HG02885 (cell line): ENCODE data around the gene SLC44A4.
"Not testable (repeated sequence)": the region's sequence is repeated elsewhere in the genome, so short reads cannot be mapped to it uniquely, and the experiment has no call there.

Experiments used
- ATAC-seq: cut with Tn5 transposase; IDR thresholded peaks from one replicate; pipeline ENCODE4 v1.9.1; 2021; ENCODE audit warnings: mild to moderate bottlenecking; ENCODE audit not compliant: unreplicated experiment, poor library complexity

The SLC44A4 gene

GRCh38 chr6:31882344-31882743 is 3.5 kb upstream of the SLC44A4 start:
- no peak for ATAC-seq

DNA sequence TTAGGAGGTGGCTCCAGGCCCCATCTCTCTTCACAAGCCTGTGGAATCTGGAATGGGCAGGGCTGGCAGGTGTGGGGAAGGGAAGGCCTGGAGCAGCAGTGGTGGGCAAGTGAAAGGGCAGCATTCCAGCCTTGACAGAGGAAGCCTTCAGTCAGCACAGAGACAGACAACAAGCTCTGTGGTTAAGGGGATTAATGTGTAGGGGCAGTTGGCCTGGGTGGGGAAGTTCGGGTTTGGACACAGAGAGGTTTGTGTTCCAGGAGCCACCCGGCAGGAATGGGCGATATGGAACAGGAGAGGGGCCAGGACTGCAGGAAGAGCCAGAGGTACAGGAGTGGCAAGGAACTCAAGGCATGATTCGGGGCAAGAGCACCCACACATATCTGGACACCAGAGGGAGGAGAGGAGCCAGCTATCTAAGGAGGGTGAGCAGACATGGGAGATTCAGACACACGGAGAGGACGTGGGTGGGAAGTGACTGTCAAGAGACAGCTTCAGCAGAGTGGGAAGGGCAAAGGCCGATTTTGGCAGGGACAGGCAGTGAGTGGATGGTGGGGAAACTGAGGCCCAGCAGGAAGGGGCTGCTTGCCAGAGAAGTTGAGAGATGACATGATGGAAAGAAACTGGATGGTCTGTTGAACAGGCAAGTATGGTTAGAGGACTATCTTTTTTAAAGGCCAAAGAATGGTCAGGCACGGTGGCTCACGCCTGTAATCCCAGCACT is 2.5 kb upstream of the SLC44A4 start:
- ATAC-seq: no peak

GRCh38 chr6:31880616-31881015 is 1.8 kb upstream of the SLC44A4 start:
- ATAC-seq: no peak

DNA sequence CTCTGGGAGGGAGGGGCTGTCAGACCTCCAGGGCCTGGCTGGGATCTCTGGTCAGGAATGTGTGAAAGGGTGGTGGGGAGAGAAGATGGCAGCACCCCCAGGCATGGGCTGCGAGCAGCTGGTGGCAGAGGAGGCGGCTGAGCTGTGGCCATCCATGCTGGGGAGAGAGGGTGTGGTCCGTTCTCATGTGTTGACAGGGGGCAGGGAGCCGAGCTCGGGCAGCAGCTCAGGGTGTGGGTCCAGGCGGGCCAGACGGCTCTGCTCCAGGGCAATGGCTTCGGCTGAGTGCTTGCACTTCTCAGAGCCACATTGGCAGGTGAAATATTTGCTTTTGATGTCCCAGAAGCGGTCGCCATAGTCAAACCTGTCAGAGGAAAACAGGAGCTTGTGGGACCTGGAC is 1.1 kb upstream of the SLC44A4 start:
- no peak for ATAC-seq

- ATAC-seq: no peak
Observed at GRCh38 chr6:31879143-31879542, 346 bp upstream of the SLC44A4 start.

DNA sequence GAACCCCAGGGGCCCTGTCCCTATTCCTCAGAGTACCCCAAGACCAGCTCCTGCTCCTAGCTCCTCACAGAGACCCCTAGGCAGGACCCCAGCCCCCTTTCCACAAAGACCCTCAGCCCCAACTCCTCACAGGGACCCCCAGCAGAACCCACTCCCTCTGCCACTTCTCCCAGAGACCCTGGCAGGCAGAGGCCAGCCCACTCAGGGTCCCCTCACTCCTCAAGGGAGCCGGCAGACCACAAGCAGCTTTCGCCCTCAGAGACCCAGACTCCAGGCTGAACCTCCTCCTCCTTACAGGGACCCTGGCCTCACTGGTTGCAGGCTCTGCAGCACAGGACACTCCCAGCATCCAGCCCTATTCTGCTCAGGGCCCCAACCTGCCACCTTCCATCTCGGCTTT is 575 bp downstream of the SLC44A4 start:
- no peak for ATAC-seq

DNA sequence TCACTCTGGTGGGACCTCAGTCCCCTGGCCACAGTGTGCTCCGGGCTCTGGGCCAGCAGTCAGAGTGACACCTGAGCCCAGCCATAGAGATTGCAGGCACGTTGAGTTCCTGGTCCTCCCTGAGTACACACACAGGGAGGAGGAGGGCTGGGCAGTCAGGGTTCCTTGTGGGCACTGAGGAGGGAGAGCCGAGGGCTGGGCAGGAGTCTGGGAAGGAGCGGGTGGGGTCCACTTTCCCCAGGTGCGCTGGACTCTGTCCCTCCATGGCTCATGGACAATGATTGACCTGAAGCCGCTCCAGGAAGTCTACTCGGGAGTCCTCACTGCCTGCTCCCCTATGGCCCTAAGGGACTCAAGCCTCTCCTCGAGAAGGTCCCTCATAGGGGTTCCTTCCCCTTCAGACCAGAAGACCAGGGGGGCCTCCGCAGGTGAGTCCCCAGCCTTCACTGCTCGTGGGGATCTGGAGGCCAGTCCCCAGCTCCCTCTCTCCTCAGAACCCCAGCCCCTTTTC is 1.1 kb downstream of the SLC44A4 start:
- ATAC-seq: no peak

- no peak for ATAC-seq
Observed at GRCh38 chr6:31877125-31877650, 1.6 kb downstream of the SLC44A4 start.

DNA sequence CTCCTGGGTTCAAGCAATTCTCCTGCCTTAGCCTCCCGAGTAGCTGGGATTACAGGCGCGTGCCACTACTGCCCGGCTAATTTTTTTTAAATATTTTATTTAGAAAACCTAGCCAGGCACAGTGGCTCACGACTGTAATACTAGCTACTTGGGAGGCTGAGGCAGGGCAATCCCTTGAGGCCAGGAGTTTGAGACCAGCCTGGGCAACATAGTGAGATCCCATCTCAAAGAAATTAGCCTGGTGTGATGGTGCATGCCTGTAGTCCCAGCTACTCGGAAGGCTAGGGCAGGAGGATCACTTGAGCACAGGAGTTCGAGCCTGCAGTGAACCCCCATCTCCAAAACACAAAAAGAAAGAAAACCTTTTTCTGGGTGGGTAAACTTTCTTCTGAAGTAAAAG is 2.4 kb downstream of the SLC44A4 start:
- ATAC-seq: no peak

DNA sequence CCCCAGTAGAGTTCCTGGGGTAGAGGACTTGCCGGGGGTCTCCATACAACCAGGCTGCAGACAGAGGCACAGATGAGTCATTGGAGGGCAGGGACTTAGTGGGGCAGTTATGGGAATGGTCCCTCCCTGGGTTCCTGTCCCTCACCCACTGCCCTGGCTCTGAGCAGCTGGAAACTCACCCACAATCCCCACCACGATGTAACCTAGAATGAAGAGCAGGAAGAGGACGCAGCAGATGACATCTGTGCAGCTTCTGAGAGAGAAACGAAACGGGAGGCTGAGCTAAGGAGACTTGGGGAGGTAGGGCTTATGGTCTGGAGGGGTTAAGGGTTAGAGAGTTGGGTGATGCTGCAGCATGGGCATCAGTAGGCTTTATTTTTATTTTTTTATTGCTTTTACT is 2.9 kb downstream of the SLC44A4 start:
- no peak for ATAC-seq

- ATAC-seq: no peak
Observed at GRCh38 chr6:31874836-31875572, 3.8 kb downstream of the SLC44A4 start.

DNA sequence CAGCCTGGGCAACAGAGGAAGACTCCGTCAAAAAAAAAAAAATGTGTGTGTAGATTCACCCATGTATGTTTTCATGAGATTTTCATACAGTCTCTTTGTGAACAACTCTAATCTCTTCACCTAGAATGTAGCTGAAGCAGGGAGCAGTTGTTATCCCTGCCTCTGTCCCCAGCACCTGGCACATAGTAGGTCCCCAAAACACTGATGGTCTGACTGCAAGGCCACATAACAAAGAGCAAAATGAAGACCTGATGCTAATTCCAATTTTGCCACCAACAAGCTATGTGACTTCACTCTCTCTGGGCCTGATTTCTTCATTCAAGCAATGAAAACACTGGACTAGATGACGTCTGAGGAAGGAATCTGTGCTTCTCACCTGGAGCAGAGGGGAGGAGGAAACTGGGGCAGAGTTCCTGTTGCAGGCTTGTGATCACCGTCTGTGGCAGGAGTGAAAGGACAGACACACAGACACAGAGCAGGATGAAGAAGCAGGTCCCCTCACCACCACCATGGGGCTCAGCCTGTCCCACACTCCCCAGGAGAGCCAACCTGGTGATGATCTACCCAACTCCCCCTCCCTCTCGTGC is 4.6 kb downstream of the SLC44A4 start:
- no peak for ATAC-seq

- ATAC-seq: no peak
Observed at GRCh38 chr6:31871046-31871659, 7.6 kb downstream of the SLC44A4 start.

- no peak for ATAC-seq
Observed at GRCh38 chr6:31870385-31870921, 8.3 kb downstream of the SLC44A4 start.

GRCh38 chr6:31869343-31869742 is 9.5 kb downstream of the SLC44A4 start:
- ATAC-seq: no peak

GRCh38 chr6:31868658-31868971 is 10.2 kb downstream of the SLC44A4 start:
- ATAC-seq: not testable (repeated sequence)

DNA sequence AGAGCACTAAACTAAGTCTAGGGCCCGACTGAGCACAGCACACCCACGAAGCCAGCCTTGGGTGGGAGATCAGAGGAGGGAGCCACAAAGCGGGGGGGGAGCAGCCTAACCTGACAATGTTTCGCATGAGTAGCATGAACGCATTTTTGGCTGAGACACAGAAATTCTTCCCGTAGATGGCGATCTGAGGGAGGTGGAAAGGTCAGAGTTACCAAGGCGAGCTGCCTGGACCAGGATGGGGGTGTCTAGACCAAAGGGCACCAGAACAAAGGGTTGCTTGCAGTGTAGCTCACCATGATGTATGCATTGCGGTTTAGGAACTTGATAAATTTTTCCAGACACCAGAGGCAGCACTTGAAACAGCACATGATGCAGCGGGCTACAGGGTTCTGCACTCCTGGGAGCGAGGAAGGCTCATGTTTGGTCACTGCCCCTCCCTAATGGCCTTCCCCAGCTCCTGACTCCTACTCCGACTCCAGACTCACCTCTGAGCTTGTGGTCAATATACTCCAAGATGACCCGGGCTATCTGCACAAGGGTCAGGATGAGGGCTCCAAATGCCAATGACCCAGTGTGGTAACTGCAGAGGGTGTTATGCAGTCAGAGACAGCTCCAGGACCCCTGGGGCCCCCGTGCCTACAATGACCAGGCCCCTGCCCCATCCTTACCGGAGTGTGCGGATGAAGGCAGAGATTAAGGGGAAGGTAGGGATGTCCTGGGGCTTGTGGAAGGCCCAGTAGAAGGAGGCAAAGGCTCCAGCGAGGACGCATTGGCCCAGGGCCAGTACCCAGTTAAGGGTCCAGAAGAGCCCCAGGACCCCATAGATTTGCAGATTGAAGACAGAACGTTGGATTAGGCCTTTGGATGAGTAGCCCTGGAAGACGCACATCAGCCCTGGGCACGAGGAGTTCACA is 13.3 kb downstream of the SLC44A4 start:
- no peak for ATAC-seq

GRCh38 chr6:31864818-31865204 is 14.0 kb downstream of the SLC44A4 start:
- no peak for ATAC-seq

DNA sequence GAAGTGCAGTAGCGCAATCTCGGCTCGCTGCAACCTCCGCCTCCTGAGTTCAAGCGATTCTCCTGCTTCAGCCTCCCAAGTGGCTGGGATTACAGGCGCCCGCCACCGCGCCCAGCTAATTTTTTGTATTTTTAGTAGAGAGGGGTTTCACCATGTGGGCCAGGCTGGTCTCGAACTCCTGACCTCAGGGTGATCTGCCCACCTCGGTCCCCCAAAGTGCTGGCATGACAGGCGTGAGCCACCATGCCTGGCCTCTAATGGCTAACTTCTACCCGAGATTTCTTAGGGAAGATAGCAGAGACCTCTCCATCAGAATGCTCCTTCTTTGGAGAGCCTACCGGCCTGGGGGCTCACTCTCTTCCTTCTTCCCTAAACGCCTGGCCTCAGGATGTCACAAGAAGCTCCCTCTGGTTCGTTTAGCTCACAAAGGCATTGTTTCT is 14.7 kb downstream of the SLC44A4 start:
- ATAC-seq: not testable (repeated sequence)
